SK-N-SH (cell line): Measurements from ENCODE around the gene PCDHB3. TPM values are rescaled to one million over a fixed set of nuclear protein-coding genes. Genes with fewer than 3 reads are reported as not detected.
"Not testable (repeated sequence)": the region's sequence is repeated elsewhere in the genome, so short reads cannot be mapped to it uniquely, and the experiment has no call there.

Source experiments
- CTCF ChIA-PET: fragments of 300-600, 350-600 bp; formaldehyde crosslinking; extraction: SDS; loops from one replicate; lab custom pipeline; 2021; lab: Yijun Ruan, JAX
- POLR2A ChIA-PET: fragments of 350-600 bp; sonication (Branson Sonifier 250); formaldehyde crosslinking; extraction: SDS; loops from one replicate; lab custom pipeline; 2020; ENCODE audit warnings: antibody characterized with exemption, inconsistent platforms; lab: Yijun Ruan, JAX
- DNase-seq: peaks from one replicate; pipeline ENCODE4 v3.0.0; 2012
- H2AFZ ChIP-seq: fragments of 200-600 bp; sonication (generic); 2 replicates; pipeline ENCODE4 v1.8.1; 2016; ENCODE audit warnings: antibody characterized with exemption, mild to moderate bottlenecking, low read depth
- H3F3A ChIP-seq: fragments of 200-600 bp; sonication (generic); replicated peaks from 2 replicates; pipeline ENCODE3; 2016; ENCODE audit warnings: antibody characterized with exemption, mild to moderate bottlenecking; ENCODE audit not compliant: insufficient read depth
- H3K27ac ChIP-seq, 2 experiments: fragments of 200-500 bp in 1 of 2; fragments of 200-600 bp in 1 of 2; sonication (Bioruptor generic) in 1 of 2; sonication (generic), shearing (Covaris generic) in 1 of 2; 2 replicates each; pipeline versions ENCODE4 v1.5.1 to v1.6.1; 2014 to 2016; ENCODE audit warnings: low read depth in 2 of 2, inconsistent platforms in 1 of 2, low read length in 1 of 2, mild to moderate bottlenecking in 1 of 2, mixed read lengths in 1 of 2
- H3K27me3 ChIP-seq: fragments of 200-600 bp; sonication (generic), shearing (Covaris generic); 2 replicates; pipeline ENCODE4 v1.6.1; 2016; ENCODE audit warnings: mixed run types; ENCODE audit not compliant: insufficient read depth
- H3K36me3 ChIP-seq, 2 experiments: fragments of 200-500 bp in 1 of 2; fragments of 200-600 bp in 1 of 2; sonication (Bioruptor generic) in 1 of 2; sonication (generic) in 1 of 2; replicated peaks in 1 of 2; 2 replicates each; pipeline versions ENCODE3 to v1.5.1; 2014 to 2016; ENCODE audit warnings: low read length in 1 of 2, mild to moderate bottlenecking in 1 of 2; ENCODE audit not compliant: insufficient read depth in 2 of 2, control insufficient read depth in 1 of 2
- H3K4me1 ChIP-seq, 2 experiments: fragments of 200-500 bp in 1 of 2; fragments of 200-600 bp in 1 of 2; sonication (Bioruptor generic) in 1 of 2; sonication (generic), shearing (Covaris generic) in 1 of 2; 2 replicates each; pipeline versions ENCODE4 v1.5.1 to v1.6.1; 2014 to 2016; ENCODE audit warnings: low read depth in 1 of 2, low read length in 1 of 2, mixed run types in 1 of 2; ENCODE audit not compliant: insufficient read depth in 2 of 2, control insufficient read depth in 1 of 2
- H3K4me2 ChIP-seq: fragments of 200-600 bp; sonication (generic), shearing (Covaris generic); 2 replicates; pipeline ENCODE4 v1.6.1; 2017; ENCODE audit warnings: mixed run types
- H3K4me3 ChIP-seq, 2 experiments: fragments of 200-500 bp in 1 of 2; fragments of 200-600 bp in 1 of 2; sonication (Bioruptor generic) in 1 of 2; sonication (generic), shearing (Covaris generic) in 1 of 2; 2 replicates each; pipeline versions ENCODE4 v1.5.1 to v1.8.1; 2014 to 2016; ENCODE audit warnings: low read depth in 2 of 2, inconsistent platforms in 1 of 2, low read length in 1 of 2, mild to moderate bottlenecking in 1 of 2, mixed read lengths in 1 of 2, moderate library complexity in 1 of 2
- H3K79me2 ChIP-seq: fragments of 200-600 bp; sonication (generic); 2 replicates; pipeline ENCODE4 v1.8.1; 2017; ENCODE audit warnings: mild to moderate bottlenecking; ENCODE audit not compliant: insufficient read depth
- H3K9ac ChIP-seq: fragments of 200-600 bp; sonication (generic); 2 replicates; pipeline ENCODE4 v1.6.1; 2017; ENCODE audit warnings: mixed run types
- H3K9me2 ChIP-seq: fragments of 200-600 bp; sonication (generic); 2 replicates; pipeline ENCODE4 v1.6.1; 2017; ENCODE audit warnings: mixed run types
- H3K9me3 ChIP-seq: fragments of 200-600 bp; sonication (generic); 2 replicates; pipeline ENCODE4 v1.6.1; 2017; ENCODE audit warnings: mixed run types, mild to moderate bottlenecking, moderate library complexity
- H4K20me1 ChIP-seq: fragments of 200-600 bp; sonication (generic); 2 replicates; pipeline ENCODE4 v1.6.1; 2017; ENCODE audit warnings: mild to moderate bottlenecking, mixed run types; ENCODE audit not compliant: insufficient read depth
- CTCF ChIP-seq: fragments of 200-600 bp; sonication (generic); IDR thresholded peaks from 2 replicates; pipeline ENCODE4 v1.6.1; 2017; ENCODE audit warnings: antibody characterized with exemption, mild to moderate bottlenecking, moderate library complexity
- EP300 ChIP-seq, 2 experiments: IDR thresholded peaks; 2 replicates each; pipeline versions ENCODE4 v1.4.0 to v1.6.1; 2012; ENCODE audit warnings: borderline replicate concordance in 1 of 2, low read depth in 1 of 2, low read length in 1 of 2
- GABPA ChIP-seq: IDR thresholded peaks from 2 replicates; pipeline ENCODE4 v1.4.0; 2012; ENCODE audit warnings: low read depth, mild to moderate bottlenecking
- GATA2 ChIP-seq: sonication (generic); formaldehyde crosslinking; IDR thresholded peaks from 2 replicates; pipeline ENCODE4 v1.5.0; 2020; ENCODE audit warnings: mild to moderate bottlenecking, missing genetic modification reagents
- NFIC ChIP-seq: IDR thresholded peaks from 2 replicates; pipeline ENCODE4 v1.4.0; 2012; ENCODE audit warnings: borderline replicate concordance
- POLR2AphosphoS5 ChIP-seq: IDR thresholded peaks from 2 replicates; pipeline ENCODE4 v1.6.1; 2012; ENCODE audit warnings: low read depth, low read length
- RAD21 ChIP-seq: IDR thresholded peaks from 2 replicates; pipeline ENCODE4 v1.6.1; 2012; ENCODE audit warnings: mild to moderate bottlenecking, low read length
- REST ChIP-seq: IDR thresholded peaks from 2 replicates; pipeline ENCODE4 v1.6.1; 2012; ENCODE audit warnings: mild to moderate bottlenecking, low read depth, low read length, moderate library complexity
- RFX5 ChIP-seq: IDR thresholded peaks from 2 replicates; pipeline ENCODE4 v1.6.1; 2012; ENCODE audit warnings: mild to moderate bottlenecking, improper control_type of control experiment, low read length
- SMC3 ChIP-seq: IDR thresholded peaks from 2 replicates; pipeline ENCODE4 v1.6.1; 2012; ENCODE audit warnings: low read depth, low read length, improper control_type of control experiment
- TEAD4 ChIP-seq: IDR thresholded peaks from 2 replicates; pipeline ENCODE4 v1.4.0; 2012; ENCODE audit warnings: mild to moderate bottlenecking, borderline replicate concordance; ENCODE audit not compliant: insufficient read depth
- YY1 ChIP-seq: IDR thresholded peaks from 2 replicates; pipeline ENCODE4 v1.4.0; 2012; ENCODE audit warnings: low read depth, mild to moderate bottlenecking
- WGBS: methylation state at CpG from one replicate; pipeline ENCODE4 v1.1.6; 2017; ENCODE audit warnings: low lambda C conversion rate; 5-methylcytosine and 5-hydroxymethylcytosine counted together
- polyA plus RNA-seq, 3 experiments: library from polyadenylated mRNA; depleted of rRNA; stranded (reverse); fragments of >200 nt; gene quantifications; 2 replicates each; pipeline ENCODE4 v1.2.3, GENCODE V29; 2012

PCDHB3 gene
- polyA plus RNA-seq, 1 of the 3 experiments (the other 2 are of a cell fraction) = 2.2 TPM

GRCh38 chr5:141101059-141101458 is 786 bp downstream of the PCDHB3 start (continued):
- no peak for TF ChIP-seq CTCF
- TF ChIP-seq YY1 = no peak
- no peak for TF ChIP-seq POLR2AphosphoS5

GRCh38 chr5:141102070-141102469 is 1.8 kb downstream of the PCDHB3 start:
- CTCF ChIA-PET, H3K36me3 ChIP-seq, H3K27ac ChIP-seq, H3K9ac ChIP-seq, H4K20me1 ChIP-seq, H3K4me3 ChIP-seq, H3K9me3 ChIP-seq, H2AFZ ChIP-seq, H3K79me2 ChIP-seq, H3K4me1 ChIP-seq, H3K9me2 ChIP-seq, H3F3A ChIP-seq, H3K27me3 ChIP-seq, POLR2A ChIA-PET, DNase-seq, H3K4me2 ChIP-seq: not testable (repeated sequence)
- 80% methylated on average over 27 of the region's 39 CpGs for WGBS

- H3F3A ChIP-seq, H2AFZ ChIP-seq, H3K79me2 ChIP-seq, DNase-seq, H3K4me3 ChIP-seq, H3K9ac ChIP-seq, H3K9me3 ChIP-seq, H3K27ac ChIP-seq, H3K27me3 ChIP-seq, H3K9me2 ChIP-seq, H3K4me1 ChIP-seq, H4K20me1 ChIP-seq, H3K4me2 ChIP-seq, H3K36me3 ChIP-seq, POLR2A ChIA-PET: not testable (repeated sequence)
- 67% methylated on average over 6 of the region's 38 CpGs for WGBS
- CTCF ChIA-PET = interaction anchor here (1.4 kb wide), 1 partner anchor 18 kb away, joined by 3 read pairs; no protein-coding TSS in a partner anchor
Observed at GRCh38 chr5:141102471-141102870, 2.2 kb downstream of the PCDHB3 start.

GRCh38 chr5:141105350-141105749 is 5.1 kb downstream of the PCDHB3 start:
- Histone ChIP-seq H2AFZ (no peak overlapping the region), H3K9ac (no peak overlapping the region), H3K9me3 (no peaks in the 10 kb centered on the region), H3K9me2 (no peaks in the 10 kb centered on the region), H3K27me3 (no peaks in the 10 kb centered on the region), H3F3A (no peaks in the 10 kb centered on the region), H4K20me1 (no peaks in the 10 kb centered on the region), H3K27ac (no peak overlapping the region), H3K4me3 (no peak overlapping the region), H3K4me2 (no peak overlapping the region), H3K36me3 (no peaks in the 10 kb centered on the region), H3K4me1 (no peaks in the 10 kb centered on the region), H3K79me2 (no peaks in the 10 kb centered on the region)
- TF ChIP-seq POLR2AphosphoS5 (no peak), GATA2 (CRISPR knock-in tag) (no peak), TEAD4 (no peak), REST (no peak), SMC3 (no peak), NFIC (no peak), RAD21 (no peak), GABPA (no peak), RFX5 (no peak), CTCF (no peak), EP300 (IDR thresholded peaks at IDR 0.05; ENCODE audit: borderline replicate concordance in 1 of 2, low read depth in 1 of 2, low read length in 1 of 2) (no peak)
- WGBS = 43% methylated on average over 2 of the region's 2 CpGs
- CTCF ChIA-PET = interaction anchor here (1.0 to 1.4 kb wide), 2 partner anchors 17 to 264 kb away, joined by 3 to 4 read pairs; partner anchors contain the start of genes PCDHA8 and PCDHB4
- DNase-seq = no peak
- POLR2A ChIA-PET = no interaction called here
